Aorta (tissue), 5 donors: ENCODE measurements around the gene PRR29. TPM values are rescaled to one million over a fixed set of nuclear protein-coding genes. Genes with fewer than 3 reads are reported as not detected.
"Not testable (repeated sequence)": the region's sequence is repeated elsewhere in the genome, so short reads cannot be mapped to it uniquely, and the experiment has no call there.

Source experiments
- ATAC-seq: fragments of 200-7000 bp; cut with Tn5 transposase; one replicate; pipeline ENCODE4 v1.9.1; 2022; ENCODE audit warnings: moderate library complexity; ENCODE audit not compliant: low FRiP score
- DNase-seq, 2 donors: peaks; one replicate each; pipeline ENCODE4 v3.0.0-alpha.2; 2020
- H3K27ac ChIP-seq, 2 donors: one replicate each; pipeline ENCODE4 v1.5.1; 2013; ENCODE audit warnings: low read length in 2 of 2, mild to moderate bottlenecking in 2 of 2, moderate library complexity in 2 of 2, control low read depth in 1 of 2, inconsistent platforms in 1 of 2, low read depth in 1 of 2
- H3K27me3 ChIP-seq, 2 donors: one replicate each; pipeline ENCODE4 v1.6.1; 2013; ENCODE audit warnings: control low read depth in 1 of 2, low read length in 1 of 2, mild to moderate bottlenecking in 1 of 2, moderate library complexity in 1 of 2; ENCODE audit not compliant: insufficient read depth in 2 of 2, control insufficient read depth in 1 of 2
- H3K36me3 ChIP-seq, 2 donors: one replicate each; pipeline ENCODE4 v1.6.1; 2013; ENCODE audit warnings: control low read depth in 1 of 2, low read length in 1 of 2, mild to moderate bottlenecking in 1 of 2; ENCODE audit not compliant: insufficient read depth in 2 of 2, control insufficient read depth in 1 of 2
- H3K4me1 ChIP-seq, 2 donors: one replicate each; pipeline ENCODE4 v1.6.1; 2013; ENCODE audit warnings: low read length in 2 of 2, control low read depth in 1 of 2, mild to moderate bottlenecking in 1 of 2, moderate library complexity in 1 of 2; ENCODE audit not compliant: insufficient read depth in 2 of 2, control insufficient read depth in 1 of 2
- H3K4me3 ChIP-seq, 2 donors: one replicate each; pipeline ENCODE4 v1.5.1; 2013; ENCODE audit warnings: low read length in 2 of 2, control low read depth in 1 of 2, mild to moderate bottlenecking in 1 of 2
- H3K9me3 ChIP-seq: one replicate; pipeline ENCODE4 v1.6.1; 2013; ENCODE audit warnings: mild to moderate bottlenecking, low read length; ENCODE audit not compliant: control insufficient read depth
- WGBS, 2 donors: extraction: QIAGEN DNeasy Blood & Tissue Kit; methylation state at CpG; one replicate each; pipeline ENCODE4 v1.1.7; 2013; 5-methylcytosine and 5-hydroxymethylcytosine counted together
- intact Hi-C, 2 donors: fragments of 100-400 bp; cut with DNase I; formaldehyde crosslinking; loops; one replicate each; pipeline versions ENCODE4 v1.14.2 to v1.15.0; 2022
- polyA plus RNA-seq, 2 donors: library from polyadenylated mRNA; stranded (reverse); fragments of 200-250 nt; gene quantifications; one replicate each; pipeline ENCODE4 v1.2.3, GENCODE V29; 2013
- total RNA-seq, 2 donors: library from RNA; stranded (reverse); fragmentation: NEBNext Ultra II Directional; extraction: Animal tissue kit (Norgen Biotek cat#: 25700); gene quantifications; one replicate each; pipeline ENCODE4 v1.2.1, GENCODE V29; 2021
- donor health status: healthy with polysubstance abuse.
- donor health status: Bipolar disorder and iron deficiency.
- donor health status: DM: no; HTN: no; CAD: no.
- donor health status: DM: no; HTN: no; CAD: no.
- donor health status: DM: yes; HTN: yes; CAD: no.

PRR29 gene
- total and polyA plus RNA-seq, 4 donors = 0.10 to 0.84 (median 0.62) TPM; not detected in 1

DNA sequence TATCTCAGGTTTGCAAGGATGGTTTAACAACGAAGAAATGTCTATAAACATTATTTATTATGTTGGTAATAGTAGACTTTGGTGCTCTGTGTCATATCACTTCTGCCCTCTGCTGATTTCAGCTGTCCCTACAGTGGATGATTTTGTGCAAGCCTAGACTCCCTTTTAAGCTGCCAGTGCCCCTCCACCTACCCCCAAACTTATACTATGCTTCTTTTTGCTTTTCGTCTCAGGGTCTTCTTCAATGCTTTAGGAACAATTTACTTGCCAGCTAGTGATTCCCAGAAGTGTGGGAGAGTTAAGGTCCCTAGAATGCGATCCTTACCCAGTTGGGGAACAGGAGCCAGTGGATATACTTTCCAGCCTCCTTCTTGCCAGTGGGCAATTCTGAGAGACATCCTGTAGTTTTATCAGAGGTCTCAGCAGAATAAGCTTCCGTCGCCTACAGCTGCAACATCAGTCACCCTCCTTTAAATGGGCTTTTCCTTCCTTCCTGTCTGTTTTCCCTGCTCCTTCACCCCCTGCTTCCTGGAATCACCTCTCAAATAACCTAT lies 18.2 kb downstream of the PRR29 start:
- no peak overlapping the region for H3K4me3 ChIP-seq
- no peaks in the 10 kb centered on the region for H3K36me3 ChIP-seq
- H3K27ac ChIP-seq = no peak overlapping the region
- 46 to 53% methylated on average over 5 of the region's 5 CpGs for WGBS, 2 donors
- DNase-seq = no peak
- H3K4me1 ChIP-seq = no peaks in the 10 kb centered on the region
- H3K27me3 ChIP-seq = no peaks in the 10 kb centered on the region
- no peaks in the 10 kb centered on the region for H3K9me3 ChIP-seq
- no peak for ATAC-seq
- intact Hi-C loops = no loop called here

DNA sequence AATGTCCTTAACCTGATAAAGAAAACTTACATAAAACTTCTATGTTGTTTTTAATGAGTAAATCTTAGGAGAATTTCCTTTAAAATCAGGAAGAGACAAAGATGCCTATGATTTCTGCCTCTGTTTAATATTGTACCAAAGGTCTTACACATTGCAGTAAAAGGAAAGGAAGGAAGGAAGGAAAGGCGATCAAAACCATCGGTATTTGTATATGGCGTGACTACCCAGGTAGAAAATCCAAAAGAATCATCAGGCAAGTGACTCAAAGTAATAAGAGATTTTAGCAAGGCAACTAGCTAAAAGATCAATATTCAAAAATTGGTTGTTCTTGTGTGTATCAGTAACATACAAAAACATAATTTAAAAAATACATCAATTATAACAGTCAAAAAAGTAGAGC lies 18.8 kb downstream of the PRR29 start:
- Histone ChIP-seq H3K27ac (no peak overlapping the region), H3K9me3 (no peaks in the 10 kb centered on the region), H3K27me3 (no peaks in the 10 kb centered on the region), H3K36me3 (no peaks in the 10 kb centered on the region), H3K4me3 (no peak overlapping the region), H3K4me1 (no peaks in the 10 kb centered on the region)
- no peak for DNase-seq
- ATAC-seq = no peak
- WGBS, 2 donors = 82 to 94% methylated on average over 3 of the region's 3 CpGs
- intact Hi-C loops = no loop called here

DNA sequence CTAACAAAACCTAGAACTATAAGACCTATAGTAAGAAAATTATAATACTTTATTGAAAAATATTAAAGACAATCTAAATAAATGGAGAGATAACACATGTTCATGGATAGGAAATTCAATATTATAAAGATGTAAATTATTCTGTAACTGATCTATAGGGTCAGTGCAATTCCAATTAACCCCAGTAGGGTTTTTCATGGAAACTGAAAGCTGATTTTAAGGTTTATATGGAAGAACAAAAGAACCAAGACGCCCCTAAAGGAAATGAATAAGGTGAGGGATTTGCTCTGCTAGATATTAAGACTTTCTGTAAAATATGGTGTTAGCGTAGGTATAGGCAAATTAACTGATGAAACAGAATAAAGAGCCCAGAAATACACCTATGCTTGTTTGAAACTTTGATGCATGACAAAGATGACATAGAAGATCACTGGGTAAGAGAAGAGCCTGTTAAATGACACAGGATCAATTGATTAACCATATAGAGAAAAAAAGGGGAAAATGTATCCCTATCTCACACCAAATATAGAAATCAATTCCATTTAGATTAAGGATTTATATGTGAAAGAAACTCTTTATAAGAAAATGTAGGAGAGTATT lies 19.3 kb downstream of the PRR29 start:
- no peak for ATAC-seq
- no peaks in the 10 kb centered on the region for H3K27me3 ChIP-seq
- intact Hi-C loops = no loop called here
- H3K27ac ChIP-seq = no peak overlapping the region
- no peak overlapping the region for H3K4me3 ChIP-seq
- DNase-seq = no peak
- 89% methylated on average over 2 of the region's 2 CpGs for WGBS, 2 donors
- H3K9me3 ChIP-seq = no peaks in the 10 kb centered on the region
- H3K36me3 ChIP-seq = no peaks in the 10 kb centered on the region
- no peaks in the 10 kb centered on the region for H3K4me1 ChIP-seq

DNA sequence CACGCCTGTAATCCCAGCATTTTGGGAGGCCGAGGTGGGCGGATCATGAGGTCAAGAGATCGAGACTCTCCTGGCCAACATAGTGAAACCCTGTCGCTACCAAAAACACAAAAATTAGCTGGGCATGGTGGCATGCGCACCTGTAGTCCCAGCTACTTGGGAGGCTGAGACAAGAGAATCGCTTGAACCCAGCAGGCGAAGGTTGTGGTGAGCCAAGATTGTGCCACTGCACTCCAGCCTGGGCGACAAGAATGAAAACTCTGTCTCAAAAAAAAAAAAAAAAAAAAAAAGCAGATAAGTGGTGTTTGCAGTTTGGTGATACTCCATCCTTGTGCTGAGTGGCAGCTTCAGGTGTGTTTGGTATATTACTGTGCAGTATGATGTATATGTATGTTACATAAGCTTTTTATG lies 21.4 kb downstream of the PRR29 start:
- H3K4me3 ChIP-seq, intact Hi-C loops, H3K36me3 ChIP-seq, H3K27me3 ChIP-seq, ATAC-seq, H3K4me1 ChIP-seq, H3K27ac ChIP-seq, DNase-seq, H3K9me3 ChIP-seq: not testable (repeated sequence)
- WGBS, 2 donors = 81 to 83% methylated on average over 9 of the region's 9 CpGs

- H3K36me3 ChIP-seq = no peaks in the 10 kb centered on the region
- H3K4me1 ChIP-seq = no peaks in the 10 kb centered on the region
- H3K9me3 ChIP-seq = no peaks in the 10 kb centered on the region
- no peak within 1 kb of the TSS for H3K27ac ChIP-seq
- H3K27me3 ChIP-seq = no peaks in the 10 kb centered on the region
- intact Hi-C loops = loop anchor here (10.0 kb wide), 2 partner anchors 105 to 265 kb away; partner anchors contain the start of genes CSHL1 (in 1 of the 2) and GH1 (in 1 of the 2)
- ATAC-seq (peak; percentile 82), DNase-seq (peak in 1 of 2 donors; percentile 80)
- no peak within 1 kb of the TSS for H3K4me3 ChIP-seq
- WGBS, 2 donors = 33 to 40% methylated on average over 23 of the region's 23 CpGs
Observed at GRCh38 chr17:64020056-64020766, 22.1 kb downstream of the PRR29 start, which contains the start of gene ICAM2. ICAM2 (minus strand) TSS chr17:64020633; CDS start chr17:64006691, 13,942 bp downstream.

GRCh38 chr17:64022611-64023063 lies 24.5 kb downstream of the PRR29 start:
- H3K4me1 ChIP-seq = no peaks in the 10 kb centered on the region
- H3K27ac ChIP-seq = no peak overlapping the region
- DNase-seq = no peak
- intact Hi-C loops = loop anchor here (10.0 kb wide), 2 partner anchors 108 to 262 kb away; partner anchors contain the start of genes CSHL1 (in 1 of the 2) and GH1 (in 1 of the 2)
- no peak overlapping the region for H3K4me3 ChIP-seq
- 72 to 80% methylated on average over 5 of the region's 5 CpGs for WGBS, 2 donors
- no peaks in the 10 kb centered on the region for H3K36me3 ChIP-seq
- no peaks in the 10 kb centered on the region for H3K27me3 ChIP-seq
- no peak for ATAC-seq
- no peaks in the 10 kb centered on the region for H3K9me3 ChIP-seq

DNA sequence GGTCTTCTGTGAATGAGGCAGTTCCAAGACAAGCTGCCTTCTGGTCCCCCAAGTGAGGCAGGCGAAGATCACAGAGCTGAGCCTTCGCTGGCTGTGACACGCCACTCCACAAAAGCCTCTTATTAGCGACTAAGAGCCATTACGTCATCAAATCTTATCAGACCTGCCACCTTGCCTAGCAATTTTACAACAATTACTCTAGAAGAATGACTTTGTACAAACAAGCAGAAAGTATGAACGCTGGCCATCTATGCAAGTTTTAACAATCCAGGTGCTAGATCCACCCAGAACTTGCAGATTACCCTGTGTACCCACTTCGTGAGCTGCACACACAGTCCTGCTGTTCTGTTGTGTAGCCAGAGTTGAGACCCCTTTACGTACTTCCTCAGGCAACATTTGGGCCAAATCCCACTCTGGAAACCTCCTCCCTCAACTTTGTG lies 26.1 kb downstream of the PRR29 start:
- H3K9me3 ChIP-seq = no peaks in the 10 kb centered on the region
- intact Hi-C loops = loop anchor here (10.0 kb wide), 2 partner anchors 109 to 261 kb away; partner anchors contain the start of genes CSHL1 (in 1 of the 2) and GH1 (in 1 of the 2)
- H3K36me3 ChIP-seq = no peaks in the 10 kb centered on the region
- H3K4me1 ChIP-seq = no peaks in the 10 kb centered on the region
- 84 to 85% methylated on average over 8 of the region's 8 CpGs for WGBS, 2 donors
- H3K4me3 ChIP-seq = no peak overlapping the region
- DNase-seq (no peak), ATAC-seq (no peak)
- no peaks in the 10 kb centered on the region for H3K27me3 ChIP-seq
- no peak overlapping the region for H3K27ac ChIP-seq

- H3K4me1 ChIP-seq = no peaks in the 10 kb centered on the region
- no peaks in the 10 kb centered on the region for H3K9me3 ChIP-seq
- no peak overlapping the region for H3K27ac ChIP-seq
- no peak overlapping the region for H3K4me3 ChIP-seq
- no peak for ATAC-seq
- H3K36me3 ChIP-seq = no peaks in the 10 kb centered on the region
- DNase-seq = no peak
- intact Hi-C loops = loop anchor here (5.0 to 10.0 kb wide), 4 partner anchors 107 to 260 kb away; partner anchors contain the start of genes GH1 (in 2 of the 2), CSHL1 (in 1 of the 2) and ERN1 (in 1 of the 2)
- H3K27me3 ChIP-seq = no peaks in the 10 kb centered on the region
- 57 to 59% methylated on average over 19 of the region's 19 CpGs for WGBS, 2 donors
Observed at GRCh38 chr17:64024781-64025731, 26.9 kb downstream of the PRR29 start.
